NCI-H774 (cell line): ENCODE measurements around the gene FBRSL1.

ENCODE experiments used
- DNase-seq: peaks from one replicate; lab custom pipeline; 2025; lab: John Stamatoyannopoulos, UW

Gene FBRSL1

DNA sequence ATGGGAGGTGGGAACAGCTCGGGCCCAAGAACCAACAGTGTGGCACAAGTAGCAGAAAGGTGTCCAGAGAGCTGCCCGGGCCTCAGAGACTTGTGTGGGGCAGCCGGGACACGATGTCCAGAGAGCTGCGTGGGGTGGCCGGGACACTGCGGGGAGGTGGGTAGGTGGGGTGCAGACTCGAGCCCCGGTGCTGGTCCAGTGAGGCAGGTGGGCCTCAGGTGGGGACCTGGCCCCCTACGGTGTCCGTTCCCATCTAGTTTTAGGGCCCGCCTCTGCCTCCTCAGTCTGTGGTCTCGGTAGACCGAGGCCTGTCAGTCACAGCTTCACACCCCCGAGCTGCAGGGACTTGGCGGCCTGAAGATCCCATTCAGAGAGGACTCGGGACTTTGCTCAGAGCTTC is 6.3 kb upstream of the FBRSL1 start:
- DNase-seq, result no peak

DNA sequence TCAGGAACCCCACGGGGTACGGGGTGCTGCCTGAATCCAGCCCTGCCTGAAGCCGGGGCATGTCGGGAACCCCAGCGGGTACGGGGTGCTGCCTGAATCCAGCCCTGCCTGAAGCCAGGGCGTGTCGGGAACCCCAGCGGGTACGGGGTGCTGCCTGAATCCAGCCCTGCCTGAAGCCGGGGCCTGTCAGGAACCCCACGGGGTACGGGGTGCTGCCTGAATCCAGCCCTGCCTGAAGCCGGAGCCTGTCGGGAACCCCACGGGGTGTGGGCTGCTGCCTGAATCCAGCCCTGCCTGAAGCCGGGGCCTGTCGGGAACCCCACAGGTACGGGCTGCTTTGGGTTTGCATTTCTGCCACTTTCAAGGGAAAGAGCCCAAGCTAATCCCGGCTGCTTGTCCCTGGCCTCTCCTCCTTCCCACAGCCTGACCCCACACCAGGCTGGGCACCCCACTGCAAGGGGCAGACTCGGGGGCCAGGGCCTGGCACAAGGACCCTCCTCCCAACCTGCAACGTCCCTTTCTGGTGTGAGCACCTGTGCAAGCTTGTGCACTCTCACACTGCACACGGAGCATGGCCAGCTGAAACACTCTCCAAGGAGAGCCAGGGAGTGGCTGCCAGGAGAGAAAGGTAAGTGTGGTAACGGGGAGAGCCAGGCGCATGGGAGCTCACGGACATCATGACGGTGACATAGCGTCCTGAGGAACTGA is 5.6 kb upstream of the FBRSL1 start:
- no peak for DNase-seq

DNA sequence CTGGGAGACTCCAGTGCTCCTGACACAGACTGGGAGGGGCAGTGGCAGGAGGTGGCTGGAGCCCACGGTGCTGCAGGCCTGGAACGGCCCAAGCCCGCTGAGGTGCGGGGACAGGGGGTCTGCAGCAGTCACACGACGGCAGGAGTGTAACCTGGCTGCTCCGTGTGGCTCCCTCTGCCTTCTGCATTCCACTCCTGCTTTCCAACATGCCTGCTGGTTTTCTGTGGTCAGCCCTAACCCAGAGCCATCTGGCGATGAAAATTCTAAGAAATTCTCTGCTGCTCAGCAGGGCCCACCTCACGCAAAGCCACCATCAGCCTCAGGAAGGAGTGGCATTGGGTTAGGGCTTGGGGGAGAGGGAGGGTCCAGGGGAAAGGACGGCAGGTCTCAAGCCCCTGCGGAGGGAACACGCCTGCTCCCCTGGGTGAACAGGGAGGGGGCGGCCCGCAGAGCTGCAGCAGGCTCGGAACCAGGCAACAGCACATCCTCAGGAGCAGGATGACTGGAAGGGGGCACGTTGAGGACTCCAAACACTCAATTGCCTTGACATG is 5.0 kb upstream of the FBRSL1 start:
- DNase-seq, result no peak

DNA sequence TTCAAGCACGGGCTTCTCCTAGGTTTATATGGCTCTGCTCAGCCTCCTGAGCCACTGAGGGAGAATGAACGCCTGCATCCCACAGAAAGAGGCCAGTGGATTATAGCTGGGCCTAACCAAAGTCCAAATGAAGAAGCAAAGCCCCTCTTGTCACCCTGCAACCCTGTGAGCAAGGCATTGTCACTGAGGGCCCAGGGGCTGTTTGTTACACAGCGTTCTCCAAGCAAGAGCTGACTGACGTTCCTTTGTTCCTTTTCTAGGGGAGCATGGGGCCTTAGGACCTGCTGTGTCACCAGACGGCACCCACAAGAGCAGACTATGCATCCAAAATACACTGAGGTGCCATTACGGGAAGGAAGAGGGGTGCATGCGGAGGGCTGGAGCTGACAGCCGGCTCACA is 4.3 kb upstream of the FBRSL1 start:
- no peak for DNase-seq

DNA sequence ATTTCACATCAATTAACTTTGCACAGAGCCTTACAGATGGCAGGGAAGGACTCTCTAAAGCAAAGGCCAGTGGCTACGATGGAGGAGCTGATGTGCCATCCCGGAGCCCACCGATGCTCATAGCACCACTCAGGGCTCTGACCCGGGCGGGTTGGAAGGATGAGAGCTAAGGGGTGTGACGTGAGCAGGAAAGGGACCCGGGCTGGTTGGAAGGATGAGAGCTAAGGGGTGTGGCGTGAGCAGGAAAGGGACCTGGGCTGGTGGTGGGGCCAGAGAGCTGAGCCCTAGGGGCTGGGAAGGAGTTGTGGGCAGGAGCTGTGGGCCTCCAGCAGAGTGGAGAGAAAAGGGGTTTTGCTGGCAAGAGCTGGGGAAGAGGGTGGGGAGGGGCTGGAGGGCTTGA is 3.8 kb upstream of the FBRSL1 start:
- DNase-seq, result no peak

DNA sequence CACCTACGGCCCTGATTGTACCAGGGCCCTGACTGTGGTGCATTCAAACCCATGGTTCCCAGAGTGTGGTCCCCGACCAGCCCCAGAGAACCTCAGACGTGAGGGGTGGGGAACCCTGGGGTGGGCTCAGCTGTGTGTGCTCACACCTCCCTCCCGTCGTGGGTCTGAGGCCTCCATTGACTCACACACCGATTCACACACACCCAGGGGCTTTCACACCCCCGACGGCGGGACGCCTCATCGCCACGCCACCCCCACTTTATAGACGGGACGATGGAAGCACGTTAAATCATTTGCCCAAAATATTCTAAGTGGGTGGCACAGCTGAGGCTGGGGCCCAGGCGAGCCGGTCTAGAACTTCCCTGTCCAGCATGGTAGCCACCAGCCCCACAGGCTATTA is 3.4 kb upstream of the FBRSL1 start:
- no peak for DNase-seq

DNA sequence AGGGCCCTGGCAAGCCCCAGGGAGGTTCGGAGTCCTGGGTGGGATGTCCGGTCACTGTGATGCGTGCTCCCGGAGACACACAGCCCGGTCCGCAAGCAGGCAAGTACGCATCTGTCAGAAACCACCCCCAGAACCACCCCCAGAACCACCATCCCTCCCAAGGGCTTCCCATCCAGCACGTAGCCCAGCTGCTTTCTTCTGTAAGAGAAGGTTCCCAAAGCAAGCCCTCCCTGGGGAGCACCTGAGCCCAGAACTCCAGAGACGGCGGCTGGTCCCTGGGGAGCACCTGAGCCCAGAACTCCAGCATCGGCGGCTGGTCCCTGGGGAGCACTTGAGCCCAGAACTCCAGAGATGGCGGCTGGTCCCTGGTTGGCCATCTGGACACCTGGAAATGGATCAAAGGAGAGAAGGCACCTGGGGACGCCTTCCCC is 2.6 kb upstream of the FBRSL1 start:
- DNase-seq, result no peak

DNA sequence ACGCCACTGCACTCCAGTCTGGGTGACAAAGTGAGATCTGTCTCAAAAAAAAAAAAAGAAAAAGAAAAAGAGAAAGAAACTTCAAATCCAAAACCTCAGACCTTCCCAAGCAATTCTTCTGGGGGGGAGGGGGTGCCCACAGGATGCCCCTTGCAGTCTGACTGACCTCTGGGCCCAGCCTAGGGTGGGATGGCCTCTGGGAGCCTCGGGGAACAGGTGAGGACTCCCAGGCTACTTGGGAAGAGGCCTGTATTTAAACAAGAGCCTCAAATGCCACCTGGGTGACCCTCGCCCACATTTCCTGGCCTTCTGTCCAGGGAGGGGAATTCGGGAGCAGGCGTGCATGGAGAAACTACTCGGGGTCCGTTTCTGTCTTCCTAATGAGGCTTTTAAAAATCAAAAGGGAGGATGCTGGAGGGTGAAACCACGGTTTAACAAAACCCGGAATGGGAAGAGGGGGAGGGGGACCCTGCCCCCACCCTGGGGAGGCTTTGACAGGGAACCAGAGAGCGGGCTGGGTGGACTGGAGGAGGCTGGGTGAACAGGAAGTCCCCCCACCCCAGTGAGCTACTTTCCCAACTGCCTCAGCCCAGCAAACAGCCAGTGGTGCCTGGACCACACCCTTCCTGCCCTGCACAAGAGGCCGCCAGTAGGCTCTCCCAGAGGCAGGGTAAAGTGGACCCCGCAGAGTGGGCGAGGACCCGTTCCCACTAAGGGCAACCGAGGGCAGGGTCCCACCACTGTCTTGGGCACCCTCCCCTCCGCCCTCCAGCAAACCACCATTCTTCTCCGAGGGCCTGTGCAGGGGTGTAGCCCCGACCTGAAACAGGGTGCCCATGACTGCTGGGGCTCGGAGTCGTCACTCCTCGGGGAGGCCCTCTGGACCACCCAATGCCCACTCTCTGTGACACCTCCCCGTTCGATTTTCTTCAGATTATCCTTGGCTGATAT is 1.5 kb upstream of the FBRSL1 start:
- no peak for DNase-seq

DNA sequence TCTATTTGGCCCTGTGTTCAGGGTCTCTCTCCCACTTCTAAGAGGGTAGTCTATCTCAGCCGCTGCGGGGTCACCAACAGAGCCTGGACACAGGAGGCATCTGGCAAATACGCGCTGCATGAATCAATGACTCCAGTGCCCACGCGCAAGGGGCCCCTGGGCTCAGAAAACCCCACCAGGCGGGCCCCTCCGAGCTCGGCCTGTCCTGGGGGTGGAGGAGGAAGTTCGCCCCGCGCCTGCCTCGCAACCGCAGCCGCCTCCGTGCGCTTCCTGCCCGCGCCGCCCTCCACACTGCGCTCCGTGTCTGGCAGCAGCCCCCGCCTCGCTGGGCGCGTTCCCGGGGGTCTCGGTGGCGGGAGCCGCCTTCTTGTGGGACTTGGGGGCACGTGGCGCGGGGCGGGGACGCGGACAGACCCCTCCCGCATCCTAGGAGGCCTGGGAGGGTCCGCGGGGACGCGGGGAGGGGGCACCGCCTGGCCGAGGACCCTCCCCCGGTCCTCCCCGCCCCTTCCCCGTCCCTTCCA is 811 bp upstream of the FBRSL1 start:
- no peak for DNase-seq

DNA sequence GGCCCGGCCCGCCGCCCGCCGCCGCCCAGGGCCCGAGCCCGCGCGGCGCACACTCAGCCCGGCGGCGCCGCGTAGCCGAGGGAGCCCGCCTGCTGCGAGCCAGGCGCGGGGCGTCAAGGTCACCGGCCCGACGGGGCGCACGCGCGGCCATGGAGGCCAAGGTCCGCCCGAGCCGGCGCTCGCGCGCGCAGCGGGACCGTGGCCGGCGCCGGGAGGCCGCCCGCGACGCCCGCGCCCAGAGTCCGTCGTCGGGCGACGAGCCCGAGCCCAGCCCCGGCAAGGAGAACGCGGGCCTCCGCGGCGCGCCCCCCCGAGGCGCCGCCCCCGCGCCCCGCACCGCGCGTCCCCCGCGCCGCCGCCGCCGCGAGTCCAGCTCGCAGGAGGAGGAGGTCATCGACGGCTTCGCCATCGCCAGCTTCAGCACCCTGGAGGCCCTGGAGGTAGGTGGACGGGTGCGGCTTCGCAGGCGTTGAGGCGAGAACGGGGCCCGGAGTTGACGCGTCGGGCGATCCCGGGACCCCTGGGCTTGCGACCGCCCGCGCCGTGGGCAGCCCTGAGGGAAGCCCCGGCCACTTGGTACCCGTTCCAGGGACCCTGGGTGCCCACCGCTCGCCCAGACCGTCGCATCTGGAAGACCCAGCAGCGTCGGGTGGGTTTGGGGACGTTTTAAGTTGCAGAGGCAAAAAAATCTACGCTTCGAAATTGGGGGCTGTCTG is 629 bp downstream of the FBRSL1 start:
- no peak for DNase-seq

DNA sequence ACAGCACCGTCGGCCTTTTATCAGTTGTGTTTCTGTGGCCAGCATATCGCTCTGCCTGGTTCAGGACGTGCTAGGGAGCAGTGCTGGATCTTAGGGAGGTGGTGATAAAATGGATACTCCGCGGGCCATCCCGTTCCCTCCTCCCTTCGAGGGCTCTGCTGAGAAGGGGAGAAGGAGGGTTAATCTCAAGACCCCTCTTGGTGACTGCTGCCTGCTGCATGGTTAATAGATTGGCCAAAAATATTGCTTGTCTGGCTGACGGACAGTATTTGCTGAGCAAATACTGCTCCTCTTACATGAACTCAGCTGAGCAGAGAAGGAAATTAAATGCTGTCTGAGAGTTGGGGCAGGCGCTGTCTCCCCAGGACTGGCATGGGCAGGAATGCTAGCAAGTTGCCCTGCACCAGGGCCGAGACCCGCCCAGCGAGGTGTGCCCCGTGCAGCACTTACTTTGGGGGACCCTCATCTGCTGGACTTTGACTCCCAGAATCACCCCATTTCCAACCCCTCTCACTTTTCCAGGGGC is 1.2 kb downstream of the FBRSL1 start:
- no peak for DNase-seq

DNA sequence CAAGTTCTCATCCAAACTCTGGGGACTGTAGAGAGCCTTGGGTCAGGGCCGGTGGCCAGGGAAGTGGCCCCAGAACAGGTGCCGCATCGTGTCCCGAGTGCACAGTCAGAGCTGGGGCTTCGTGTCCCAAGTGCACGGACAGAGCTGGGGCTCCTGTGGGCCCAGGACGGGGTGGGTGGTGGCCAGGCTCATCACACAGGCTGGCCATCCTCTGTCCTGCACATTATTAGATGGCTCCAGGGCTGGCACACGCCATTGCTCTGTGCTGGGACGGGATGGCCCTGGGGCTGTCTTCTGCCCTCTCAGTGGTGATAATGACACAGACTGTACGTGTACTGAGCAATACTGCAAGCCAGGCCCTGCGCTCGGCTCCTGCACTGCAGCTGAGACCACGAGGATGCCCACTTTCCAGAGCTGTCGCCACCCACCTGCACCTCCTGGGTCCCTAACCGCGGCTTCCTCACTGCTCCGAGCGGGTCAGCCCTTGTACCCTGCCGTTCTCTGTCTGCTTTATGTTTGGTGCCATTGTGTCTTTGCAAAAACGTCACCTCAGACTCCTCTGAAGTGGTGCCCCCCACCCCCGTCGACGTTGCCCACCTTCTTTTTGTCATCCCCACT is 1.9 kb downstream of the FBRSL1 start:
- no peak for DNase-seq

DNA sequence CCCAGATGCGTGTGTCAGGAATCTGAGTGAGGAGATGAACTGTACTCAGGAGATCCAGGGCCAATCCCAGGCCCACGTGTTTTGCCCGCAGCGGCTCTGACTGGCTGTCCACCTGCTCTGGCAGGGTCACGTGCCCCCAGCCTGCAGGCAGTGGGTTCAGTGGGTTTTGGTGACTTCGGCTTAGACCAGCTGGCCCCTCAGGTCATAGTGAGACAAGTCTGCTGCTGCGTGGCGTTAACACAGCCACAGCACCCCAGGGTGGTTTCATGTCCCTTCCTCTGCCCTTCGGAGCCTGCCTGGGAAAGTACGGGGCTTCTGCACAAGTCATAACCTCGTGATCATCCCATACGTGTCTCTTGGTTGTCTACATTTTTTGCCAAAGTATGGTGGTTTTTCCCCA is 2.6 kb downstream of the FBRSL1 start:
- DNase-seq, result no peak

DNA sequence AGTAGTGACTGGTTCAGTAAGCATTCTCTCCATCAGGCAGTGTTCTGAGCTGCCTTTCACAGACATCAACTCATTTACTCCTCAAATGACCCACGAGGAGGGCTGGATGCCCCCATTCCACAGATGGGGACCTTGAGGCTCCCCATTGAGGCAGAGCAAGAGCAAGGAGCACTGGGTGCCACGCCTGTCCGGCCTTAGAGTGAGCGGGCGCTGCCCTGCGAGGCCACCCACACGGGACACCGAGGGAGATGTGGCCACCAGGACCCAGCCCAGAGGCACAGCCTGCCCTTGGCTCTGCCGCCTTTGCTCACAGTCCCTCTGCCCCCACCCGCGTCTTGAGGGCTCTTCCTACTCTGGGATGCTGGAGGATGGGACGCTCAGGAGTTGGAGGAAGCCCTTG is 3.0 kb downstream of the FBRSL1 start:
- DNase-seq, result no peak

DNA sequence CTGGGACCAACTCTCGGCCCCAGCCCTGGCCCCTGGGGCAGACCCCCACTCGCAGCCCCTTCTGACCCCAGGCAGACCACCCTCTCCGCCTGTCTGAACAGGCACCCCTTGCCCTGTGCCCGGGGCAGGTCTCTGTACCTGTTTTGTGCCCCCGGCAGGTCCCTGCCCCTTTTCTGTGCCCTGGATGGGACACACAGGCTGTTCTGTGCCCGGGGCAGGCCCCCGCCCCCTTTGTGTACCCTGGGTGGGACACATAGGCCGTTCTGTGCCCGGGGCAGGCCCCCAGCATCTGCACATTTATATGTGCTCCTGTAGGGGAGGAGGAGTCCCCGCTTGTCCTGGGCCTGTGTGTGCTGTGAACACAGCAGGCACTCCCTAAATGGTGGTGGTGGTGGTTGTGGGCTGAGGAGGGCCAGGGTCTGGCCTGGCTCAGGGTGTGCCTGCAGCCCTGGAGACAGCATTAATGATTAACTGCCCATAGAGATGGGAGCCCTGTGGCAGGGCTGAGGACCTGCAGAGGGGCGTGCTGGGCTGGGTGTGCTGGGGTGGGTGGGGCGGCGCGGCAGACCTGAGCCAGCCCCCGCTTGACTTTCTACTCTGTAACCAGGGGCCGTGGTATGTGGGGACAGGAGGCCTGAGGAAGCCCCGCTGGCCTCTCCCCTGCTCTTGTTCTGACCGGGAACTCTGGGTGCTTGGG is 3.7 kb downstream of the FBRSL1 start:
- no peak for DNase-seq

DNA sequence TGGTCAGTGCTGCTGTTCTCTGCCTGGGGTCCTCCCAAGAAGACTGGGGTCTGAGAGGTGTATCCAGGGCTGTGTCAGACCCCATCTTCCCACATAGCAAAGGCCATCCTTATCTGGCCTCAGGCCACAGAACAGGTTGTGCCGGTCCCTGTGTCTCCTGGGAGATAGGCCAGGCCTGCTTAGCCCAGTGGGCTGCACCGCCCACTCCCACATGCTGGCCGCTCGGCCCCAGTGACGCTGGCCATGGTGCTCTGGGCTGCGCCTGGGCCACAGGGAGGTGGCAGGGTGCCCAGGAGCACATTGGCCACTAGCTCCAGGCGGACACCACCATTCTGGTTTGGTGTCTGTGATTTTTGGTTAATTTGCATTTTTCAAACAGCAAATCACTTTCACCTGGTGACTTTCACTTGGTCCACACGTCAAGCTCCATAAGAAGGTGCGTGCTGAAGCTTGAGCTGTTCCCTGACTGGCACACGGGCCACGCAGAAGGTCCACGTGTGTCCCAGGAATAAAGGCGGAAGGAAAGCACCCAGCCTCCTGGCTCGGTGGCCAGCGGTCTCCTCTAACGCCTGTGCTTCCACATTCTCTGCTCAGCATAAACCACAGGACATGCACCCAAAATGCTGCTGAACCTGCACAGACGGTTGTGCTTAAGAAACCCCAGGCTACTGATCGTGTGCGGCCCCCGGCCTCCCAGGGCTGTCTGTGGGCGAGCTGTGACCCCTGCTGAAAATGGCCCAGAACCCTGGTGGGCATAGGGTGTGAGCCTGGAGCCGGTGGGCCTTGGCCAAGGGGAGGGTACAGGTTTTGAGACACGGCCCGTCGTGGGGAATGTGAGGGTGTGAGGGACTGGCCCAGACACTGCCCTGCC is 4.6 kb downstream of the FBRSL1 start:
- no peak for DNase-seq

DNA sequence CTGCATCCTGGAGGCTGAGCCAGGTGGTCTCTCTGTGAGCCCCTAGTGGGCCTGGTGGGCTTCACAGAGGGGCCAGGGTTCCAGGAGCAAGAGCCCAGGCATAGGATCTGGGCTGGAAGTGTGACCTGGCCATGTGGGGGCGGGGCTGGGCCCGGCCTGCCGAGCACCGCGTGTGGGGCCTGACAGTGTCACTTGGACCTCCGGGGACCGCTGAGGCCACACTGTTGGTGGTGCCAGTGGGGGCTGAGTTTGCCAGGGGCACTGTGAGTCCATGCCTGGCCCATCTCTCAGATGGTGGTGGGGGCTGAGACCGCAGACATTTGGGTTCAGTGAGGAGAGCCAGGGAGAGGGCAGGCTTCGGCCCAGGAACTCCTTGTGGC is 5.2 kb downstream of the FBRSL1 start:
- no peak for DNase-seq

DNA sequence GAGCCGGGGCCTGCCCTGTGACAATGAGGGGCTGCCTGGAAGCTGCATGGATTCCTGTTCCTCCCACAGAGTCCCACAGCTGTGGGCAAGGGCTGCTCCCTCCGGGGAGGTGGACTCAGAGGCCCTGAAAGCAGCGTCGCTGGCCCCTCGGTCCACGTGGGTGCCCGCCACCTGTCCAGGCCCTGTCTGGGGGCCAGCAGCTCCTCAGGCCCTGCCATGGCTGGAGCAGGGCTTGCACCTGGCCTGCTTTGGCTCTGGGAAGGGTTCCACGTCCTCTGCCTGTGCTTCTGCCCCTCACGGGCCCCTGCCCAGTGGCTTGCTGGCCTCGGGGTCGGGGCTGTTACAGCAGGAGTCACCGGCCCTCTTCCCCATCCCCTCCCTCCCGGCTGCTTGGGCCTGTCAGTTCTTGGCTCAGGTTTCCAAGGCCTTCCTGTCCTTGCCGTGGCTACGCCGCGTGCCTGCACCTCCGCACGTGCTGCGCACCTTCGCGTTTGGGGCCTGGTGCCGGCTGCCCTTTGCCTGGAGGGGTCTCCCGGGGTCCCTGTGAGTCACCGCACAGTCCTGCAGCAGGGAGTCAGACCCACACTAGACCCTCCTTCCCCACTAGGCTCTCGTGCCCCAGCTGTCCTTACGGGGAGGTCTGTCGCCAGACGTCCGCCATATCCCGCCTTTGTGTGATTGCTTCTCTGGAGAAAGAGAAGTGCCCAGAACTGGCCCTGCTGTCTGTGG is 5.8 kb downstream of the FBRSL1 start:
- DNase-seq, result no peak

DNA sequence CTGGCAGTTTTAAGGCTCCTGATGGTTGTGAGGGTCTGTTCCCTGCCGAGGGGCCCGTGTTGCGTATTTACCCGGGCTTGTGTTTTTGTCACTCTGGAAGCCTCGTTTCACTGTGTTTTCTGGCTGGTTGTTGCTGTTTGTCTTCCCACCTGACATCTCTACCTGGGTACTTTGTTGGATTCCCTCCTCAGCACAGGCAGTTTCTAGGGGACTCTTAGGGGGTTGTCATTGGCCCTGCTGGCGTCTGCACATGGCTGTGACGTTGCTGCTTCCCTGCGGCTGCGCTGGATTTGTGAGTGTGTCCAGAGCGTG is 6.4 kb downstream of the FBRSL1 start:
- no peak for DNase-seq
